ENCODE measurements around the gene EEIG1.

GRCh38 chr9:127942216-127943010 is 38.4 kb downstream of the EEIG1 start:
- TF ChIP-seq POLR2A (IDR thresholded peaks at IDR 0.05) (no peak), CTCF (IDR thresholded peaks at IDR 0.05) (peak; percentile 84)

All from suprapubic skin (tissue), 3 donors.